Measurements from ENCODE around the gene PPP1R1B.

Gene PPP1R1B

GRCh38 chr17:39684369-39685192 is 57.8 kb downstream of the PPP1R1B start:
- no peak for DNase-seq (ENCODE audit: low read depth)
